Stimulated activated CD4-positive, alpha-beta T cell treated with anti-CD3 and anti-CD28 coated beads, Interleukin-15, amount 100 ng/mL, for 1 hour (primary cell): Measurements from ENCODE around the gene CDC42BPB.
A peak's percentile ranks its signal among the peaks of the same experiment; 100 is the strongest.

Experiments
- DNase-seq, 2 donors: peaks; one replicate each; pipeline ENCODE4 v3.0.0-alpha.2; 2020; ENCODE audit warnings: low read depth in 1 of 2, low spot score in 1 of 2

Gene CDC42BPB

GRCh38 chr14:103057372-103058163 is at the start of gene CDC42BPB:
TSS of gene CDC42BPB (minus strand) at chr14:103057549. CDS start at chr14:103057173, 376 bp downstream.
- peak; percentile 29 to 33 for DNase-seq

GRCh38 chr14:103105580-103106150 is 48.3 kb upstream of the CDC42BPB start:
- no peak for DNase-seq

- DNase-seq, result peak; percentile 51 to 67
These were observed 47.5 kb upstream of the CDC42BPB start for GRCh38 chr14:103104654-103105452.

- DNase-seq, result no peak
These were observed 47.0 kb upstream of the CDC42BPB start for GRCh38 chr14:103104389-103104653.

- DNase-seq, result no peak
These were observed 46.4 kb upstream of the CDC42BPB start for GRCh38 chr14:103103461-103104388.

GRCh38 chr14:103102689-103103260 is 45.4 kb upstream of the CDC42BPB start:
- DNase-seq, result no peak

GRCh38 chr14:103101963-103102688 is 44.8 kb upstream of the CDC42BPB start:
- no peak for DNase-seq

GRCh38 chr14:103101257-103101962 is 44.1 kb upstream of the CDC42BPB start:
- DNase-seq, result no peak

GRCh38 chr14:103100281-103101121 is 43.2 kb upstream of the CDC42BPB start:
- no peak for DNase-seq

- no peak for DNase-seq
These were observed 42.5 kb upstream of the CDC42BPB start for GRCh38 chr14:103099733-103100280.

- no peak for DNase-seq
These were observed 41.9 kb upstream of the CDC42BPB start for GRCh38 chr14:103099081-103099732.

GRCh38 chr14:103097994-103098957 is 40.9 kb upstream of the CDC42BPB start:
- no peak for DNase-seq

GRCh38 chr14:103097244-103097993 is 40.1 kb upstream of the CDC42BPB start:
- no peak for DNase-seq

- DNase-seq, result no peak
These were observed 39.0 kb upstream of the CDC42BPB start for GRCh38 chr14:103096387-103096786.

GRCh38 chr14:103095210-103095778 is 37.9 kb upstream of the CDC42BPB start:
- DNase-seq, result no peak
